NCI-H187 treated with DMSO at 0.1 percent for 48 hours (cell line): ENCODE measurements around the gene SLC44A5.
A peak's percentile ranks its signal among the peaks of the same experiment; 100 is the strongest.
"Not testable (repeated sequence)": the region's sequence is repeated elsewhere in the genome, so short reads cannot be mapped to it uniquely, and the experiment has no call there.

Source experiments
- DNase-seq: peaks from one replicate; lab custom pipeline; 2025; lab: John Stamatoyannopoulos, UW

Gene SLC44A5

GRCh38 chr1:75273110-75273509, 337.8 kb downstream of the SLC44A5 start:
- no peak for DNase-seq

DNA sequence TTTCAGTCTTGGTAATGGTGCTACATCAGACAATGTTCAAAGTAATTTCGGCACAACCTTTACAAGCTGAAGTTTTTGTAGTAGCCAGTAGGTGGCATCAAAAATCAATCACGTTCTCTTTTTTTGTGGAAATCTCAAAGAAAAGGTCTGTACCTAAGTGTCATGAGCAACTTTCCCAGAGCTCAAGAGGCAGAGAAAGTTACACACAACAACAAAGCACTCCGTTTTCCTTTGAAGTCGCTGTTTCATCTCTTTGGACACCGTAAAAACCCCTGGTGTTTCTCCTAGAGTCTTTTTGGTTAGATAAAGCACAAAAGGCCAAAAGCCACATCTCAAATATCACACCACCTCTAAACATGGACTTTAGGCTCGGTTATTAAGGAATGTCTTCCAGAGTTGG, 345.1 kb downstream of the SLC44A5 start:
- DNase-seq = peak; percentile 27

DNA sequence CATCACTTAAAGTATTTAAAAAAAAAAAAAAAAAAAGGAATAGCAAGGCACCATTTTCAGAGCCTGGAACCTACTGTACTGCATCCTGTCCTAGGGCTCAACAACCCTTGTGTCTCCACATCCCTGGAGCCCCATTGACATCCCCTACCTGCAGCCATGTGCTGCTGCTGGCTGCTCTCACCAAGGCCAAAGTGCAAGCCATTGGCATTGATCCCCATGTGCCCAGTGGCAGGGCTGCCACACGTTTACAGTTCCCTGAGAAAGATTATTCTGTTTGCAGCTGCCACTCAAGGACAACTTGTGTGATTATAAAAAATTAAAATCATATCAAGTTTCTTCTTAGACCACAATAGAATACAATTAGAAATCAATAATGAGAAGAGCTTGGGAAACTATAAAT, 346.8 kb downstream of the SLC44A5 start:
- no peak for DNase-seq

DNA sequence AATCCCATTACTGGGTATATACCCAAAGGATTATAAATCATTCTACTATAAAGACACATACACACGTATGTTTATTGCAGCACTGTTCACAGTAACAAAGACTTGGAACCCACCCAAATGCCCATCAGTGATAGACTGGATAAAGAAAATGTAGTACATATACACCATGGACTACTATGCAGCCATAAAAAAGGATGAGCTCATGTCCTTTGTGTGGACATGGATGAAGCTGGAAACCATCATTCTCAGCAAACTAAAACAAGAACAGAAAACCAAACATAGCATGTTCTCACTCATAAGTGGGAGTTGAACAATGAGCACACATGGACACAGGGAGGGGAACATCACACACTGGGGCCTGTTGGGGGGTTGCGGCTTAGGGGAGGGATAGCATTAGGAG, 347.3 kb downstream of the SLC44A5 start:
- DNase-seq = not testable (repeated sequence)

GRCh38 chr1:75261946-75262345, 349.0 kb downstream of the SLC44A5 start:
- not testable (repeated sequence) for DNase-seq

- no peak for DNase-seq
Measured at GRCh38 chr1:75258351-75258750, 352.6 kb downstream of the SLC44A5 start.

GRCh38 chr1:75257424-75257823, 353.5 kb downstream of the SLC44A5 start:
- DNase-seq = no peak

- DNase-seq = not testable (repeated sequence)
Measured at GRCh38 chr1:75250114-75250513, 360.8 kb downstream of the SLC44A5 start.

GRCh38 chr1:75245239-75245638, 365.7 kb downstream of the SLC44A5 start:
- no peak for DNase-seq

DNA sequence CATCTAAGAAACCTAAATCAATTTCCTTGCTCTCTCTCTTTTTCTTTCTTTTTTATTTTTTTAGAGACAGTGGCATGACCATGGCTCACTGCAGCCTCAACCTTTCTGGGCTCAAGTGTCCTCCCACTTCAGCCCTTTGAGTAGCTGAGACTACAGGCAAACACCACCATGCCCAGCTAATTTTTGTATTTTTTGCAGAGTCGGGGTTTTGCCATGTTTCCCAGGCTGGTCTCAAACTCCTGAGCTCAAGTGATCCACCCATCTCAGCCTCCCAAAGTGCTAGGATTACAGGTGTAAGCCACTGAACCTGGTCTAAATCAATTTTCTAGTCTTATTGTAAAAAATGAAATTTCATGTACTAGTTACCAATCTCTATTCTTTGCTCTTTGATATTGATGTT, 367.8 kb downstream of the SLC44A5 start:
- DNase-seq = no peak

GRCh38 chr1:75237316-75237715, 373.6 kb downstream of the SLC44A5 start:
- no peak for DNase-seq

DNA sequence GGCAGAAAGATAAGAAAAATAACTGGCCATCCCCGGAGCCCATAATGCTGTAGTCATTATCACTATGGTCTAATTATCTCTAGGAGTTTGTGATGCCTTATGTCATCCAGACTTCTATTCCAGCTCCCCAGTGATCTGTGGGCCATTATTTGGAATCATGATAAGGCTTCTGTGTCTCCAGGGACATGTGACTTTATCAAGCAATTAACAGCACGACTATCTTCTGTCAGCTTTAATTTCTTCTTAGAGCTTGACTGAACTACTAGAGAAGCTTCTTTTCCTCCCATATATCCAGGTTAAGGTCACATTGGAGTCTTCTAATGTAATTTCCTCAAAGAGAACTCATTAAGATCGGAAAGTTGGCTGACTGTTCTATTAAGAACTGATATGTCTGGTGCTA, 376.4 kb downstream of the SLC44A5 start:
- no peak for DNase-seq

DNA sequence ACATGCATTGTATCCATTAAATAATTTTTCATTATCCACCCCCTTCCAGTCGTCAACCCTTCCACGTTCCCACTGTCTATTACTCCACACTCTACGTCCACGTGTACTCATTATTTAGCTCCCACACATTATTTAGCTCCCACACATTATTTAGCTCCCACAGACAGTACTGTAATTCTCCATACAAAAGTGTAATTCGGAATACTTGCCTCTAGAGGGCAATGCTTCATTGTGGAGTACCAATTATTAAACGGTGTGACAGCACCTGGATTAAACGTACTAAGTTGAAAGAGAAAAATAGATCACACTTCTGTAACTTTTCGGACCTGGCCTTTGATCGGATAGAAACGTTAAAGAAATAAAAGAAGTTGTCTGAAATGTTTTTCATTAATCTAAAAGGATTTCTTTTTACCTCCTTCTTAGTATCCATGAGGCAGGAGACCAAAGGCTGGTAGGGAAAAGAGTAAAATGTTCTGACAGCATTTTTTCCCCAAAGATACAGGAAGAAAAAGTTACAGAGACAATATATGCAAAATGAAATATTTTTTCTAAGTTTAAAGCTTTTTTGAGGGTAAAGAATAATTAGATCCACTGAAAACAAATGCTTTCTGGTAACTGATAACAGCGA, 377.5 kb downstream of the SLC44A5 start:
- no peak for DNase-seq

- DNase-seq = no peak
Measured at GRCh38 chr1:75220072-75220471, 390.8 kb downstream of the SLC44A5 start.

GRCh38 chr1:75214017-75214416, 396.9 kb downstream of the SLC44A5 start:
- DNase-seq = no peak

DNA sequence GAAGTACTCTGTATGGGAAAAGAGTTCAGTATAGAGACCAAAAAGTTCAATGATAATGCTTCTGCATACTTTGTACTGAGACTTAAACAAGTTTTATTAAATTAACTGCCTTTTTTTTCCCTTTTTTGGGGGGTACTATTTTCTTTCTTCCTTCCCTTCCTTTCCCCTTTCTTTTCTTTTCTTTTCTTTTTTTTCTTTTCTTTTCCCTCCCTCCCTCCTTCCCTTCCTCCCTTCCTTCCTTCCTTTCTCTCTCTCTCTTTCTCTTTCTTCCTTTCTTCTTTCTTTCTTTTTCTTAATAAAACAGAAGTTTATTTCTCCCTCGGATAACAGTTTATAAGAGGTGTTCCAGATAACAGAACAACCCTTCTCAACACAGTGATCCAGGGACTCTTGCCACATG, 399.3 kb downstream of the SLC44A5 start:
- DNase-seq = no peak

DNA sequence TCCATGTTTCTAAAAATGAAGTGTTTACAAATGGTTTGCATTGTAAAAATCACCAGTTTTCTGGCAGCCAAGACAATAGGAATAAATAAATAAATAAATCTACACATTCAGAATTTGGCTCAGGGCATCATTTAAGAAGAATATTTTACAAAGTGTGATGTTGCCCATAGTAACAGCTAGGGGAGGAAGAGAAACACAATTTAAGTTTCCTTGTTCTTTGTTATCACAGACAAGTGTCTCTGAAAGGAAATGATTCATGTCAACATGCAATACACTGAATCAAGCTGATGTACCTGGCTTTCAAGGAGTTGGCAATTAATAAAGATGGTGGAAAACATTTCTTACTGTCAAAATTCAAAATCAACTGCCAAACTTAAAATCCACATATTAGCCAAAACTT, 402.1 kb downstream of the SLC44A5 start:
- no peak for DNase-seq

GRCh38 chr1:75203415-75204277, 407.3 kb downstream of the SLC44A5 start:
- DNase-seq = no peak

- no peak for DNase-seq
Measured at GRCh38 chr1:75202751-75203150, 408.2 kb downstream of the SLC44A5 start.

GRCh38 chr1:75198761-75199160, 412.2 kb downstream of the SLC44A5 start:
- DNase-seq = no peak

DNA sequence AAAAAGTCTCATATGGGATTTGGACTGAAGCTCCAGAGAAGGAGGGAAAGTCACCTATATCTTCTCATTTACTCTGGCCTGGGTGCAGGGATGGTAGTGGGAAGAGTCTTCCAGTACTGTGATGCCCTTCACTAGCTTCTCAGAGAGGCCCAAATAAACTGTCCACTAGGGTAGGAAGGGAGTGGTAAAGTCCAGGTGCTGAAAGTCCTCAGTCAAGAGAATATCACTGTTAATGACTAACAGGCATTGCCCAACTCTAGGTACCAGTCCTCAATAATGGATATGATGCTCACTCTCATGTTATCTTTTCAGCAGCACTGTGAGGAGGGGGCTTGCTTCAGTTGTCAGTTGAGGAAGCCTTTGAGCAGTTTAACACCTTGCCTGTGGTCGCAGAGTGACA, 412.8 kb downstream of the SLC44A5 start:
- DNase-seq = no peak

DNA sequence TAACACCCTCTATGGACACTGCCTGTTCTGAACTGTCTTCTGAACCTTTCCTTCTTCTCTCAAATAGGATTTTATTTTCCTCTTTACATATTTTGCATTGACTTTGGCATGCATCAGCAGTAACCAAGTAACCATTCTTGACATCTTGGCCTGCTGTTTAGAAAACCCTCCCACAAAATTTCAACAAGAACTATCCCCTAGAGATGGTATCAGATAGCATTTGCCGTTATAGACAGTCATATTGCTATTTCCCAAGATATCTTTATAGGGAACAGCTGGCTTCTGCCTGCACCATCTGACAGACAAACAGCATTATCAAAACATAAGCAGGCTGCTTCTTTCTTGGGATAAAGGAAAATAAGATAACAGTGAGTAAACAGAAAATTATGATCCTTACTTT, 422.0 kb downstream of the SLC44A5 start:
- DNase-seq = no peak

- DNase-seq = not testable (repeated sequence)
Measured at GRCh38 chr1:75181214-75181955, 429.5 kb downstream of the SLC44A5 start.
